KOPT-K1 (cell line): ENCODE results near the gene PPP2R2C.

Experiments used
- H3K27ac ChIP-seq: fragments of 200-600 bp; sonication (generic); 2 replicates; pipeline ENCODE4 v1.5.1; 2016; ENCODE audit warnings: antibody characterized with exemption, mild to moderate bottlenecking, low read depth, low read length; ENCODE audit not compliant: poor library complexity, severe bottlenecking
- H3K36me3 ChIP-seq: fragments of 200-600 bp; sonication (generic); 2 replicates; pipeline ENCODE4 v1.5.1; 2017; ENCODE audit warnings: antibody characterized with exemption, mild to moderate bottlenecking, low read length, moderate library complexity; ENCODE audit not compliant: insufficient read depth
- H3K9me3 ChIP-seq: fragments of 200-600 bp; sonication (generic); 2 replicates; pipeline ENCODE4 v1.5.1; 2017; ENCODE audit warnings: antibody characterized with exemption, low read length, mild to moderate bottlenecking; ENCODE audit not compliant: insufficient read depth, poor library complexity, severe bottlenecking

Gene PPP2R2C

GRCh38 chr4:6386091-6386490 lies 86.3 kb downstream of the PPP2R2C start:
- Histone ChIP-seq H3K27ac (no peak overlapping the region), H3K36me3 (no peaks in the 10 kb centered on the region), H3K9me3 (no peaks in the 10 kb centered on the region)

- Histone ChIP-seq H3K27ac (no peak overlapping the region), H3K36me3 (no peaks in the 10 kb centered on the region), H3K9me3 (no peaks in the 10 kb centered on the region)
Observed at GRCh38 chr4:6385288-6385687, 87.1 kb downstream of the PPP2R2C start.

DNA sequence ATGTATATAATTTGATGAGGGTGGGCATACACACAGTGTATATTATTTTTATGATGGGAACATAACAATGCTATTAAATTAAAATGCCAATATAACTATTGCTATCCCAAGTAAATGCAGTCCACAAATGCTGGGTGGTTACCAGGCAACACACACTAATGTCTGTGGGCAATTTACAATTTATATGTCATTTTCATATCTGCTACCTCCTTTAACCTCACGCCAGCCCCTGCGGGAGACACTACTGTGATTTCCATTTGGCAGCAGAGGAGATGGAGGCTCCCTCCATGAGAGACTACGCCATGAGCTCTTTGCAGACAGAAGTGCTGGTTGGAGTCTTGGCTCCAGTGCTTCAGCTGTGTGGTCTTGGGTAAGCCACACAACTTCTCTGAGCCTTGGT lies 87.9 kb downstream of the PPP2R2C start:
- H3K27ac ChIP-seq = no peak overlapping the region
- no peaks in the 10 kb centered on the region for H3K9me3 ChIP-seq
- no peaks in the 10 kb centered on the region for H3K36me3 ChIP-seq

DNA sequence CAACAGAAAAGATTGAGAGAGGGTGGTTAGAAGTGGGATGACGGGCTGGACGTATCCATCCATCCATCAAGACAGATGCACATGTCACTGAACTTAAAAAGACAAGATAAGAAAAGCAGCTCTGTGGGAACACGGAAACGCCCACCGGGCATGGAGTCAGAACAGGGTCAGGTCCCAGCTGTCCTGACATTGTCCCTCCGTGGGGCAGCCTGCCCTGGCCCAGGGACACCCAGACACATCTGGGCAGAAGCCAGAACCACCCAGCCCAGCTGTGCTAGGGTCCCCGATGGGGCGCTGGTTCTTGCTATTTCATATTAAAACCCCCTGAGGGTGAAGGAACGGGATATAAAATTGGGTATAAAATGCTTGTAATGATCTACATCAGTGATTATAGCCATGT lies 88.5 kb downstream of the PPP2R2C start:
- Histone ChIP-seq H3K36me3 (no peaks in the 10 kb centered on the region), H3K27ac (no peak overlapping the region), H3K9me3 (no peaks in the 10 kb centered on the region)

- Histone ChIP-seq H3K9me3 (no peaks in the 10 kb centered on the region), H3K36me3 (no peaks in the 10 kb centered on the region), H3K27ac (no peak overlapping the region)
Observed at GRCh38 chr4:6383009-6383404, 89.4 kb downstream of the PPP2R2C start.

DNA sequence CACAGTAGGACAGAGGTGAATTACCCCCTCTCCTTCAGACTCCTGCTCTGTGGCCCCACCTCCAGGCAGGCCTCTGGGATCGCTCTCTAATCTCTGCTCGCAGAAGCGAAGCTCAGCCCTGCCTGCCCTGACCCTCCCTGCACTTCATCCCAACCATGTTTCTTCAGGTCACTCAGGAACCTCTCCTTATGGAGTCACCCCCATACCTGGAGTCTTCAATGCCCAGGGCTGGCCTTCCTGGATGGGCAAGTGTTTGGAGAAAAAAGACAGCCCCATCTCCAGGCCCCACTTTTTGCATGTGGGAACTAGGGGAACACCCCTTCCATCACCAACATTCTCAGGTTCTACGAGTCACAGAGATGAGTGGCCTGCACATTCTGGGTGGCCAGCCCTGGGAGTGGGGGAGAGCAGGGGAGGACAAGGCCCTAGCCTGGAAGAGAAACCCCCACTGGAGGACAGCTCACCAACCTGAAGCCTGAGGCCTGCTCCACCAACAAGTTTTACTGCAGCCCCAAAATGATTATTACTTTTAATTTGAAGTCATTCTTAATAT lies 90.8 kb downstream of the PPP2R2C start:
- Histone ChIP-seq H3K36me3 (no peaks in the 10 kb centered on the region), H3K9me3 (no peaks in the 10 kb centered on the region), H3K27ac (no peak overlapping the region)

- H3K9me3 ChIP-seq = no peaks in the 10 kb centered on the region
- no peak overlapping the region for H3K27ac ChIP-seq
- no peaks in the 10 kb centered on the region for H3K36me3 ChIP-seq
Observed at GRCh38 chr4:6380746-6381410, 91.5 kb downstream of the PPP2R2C start.

DNA sequence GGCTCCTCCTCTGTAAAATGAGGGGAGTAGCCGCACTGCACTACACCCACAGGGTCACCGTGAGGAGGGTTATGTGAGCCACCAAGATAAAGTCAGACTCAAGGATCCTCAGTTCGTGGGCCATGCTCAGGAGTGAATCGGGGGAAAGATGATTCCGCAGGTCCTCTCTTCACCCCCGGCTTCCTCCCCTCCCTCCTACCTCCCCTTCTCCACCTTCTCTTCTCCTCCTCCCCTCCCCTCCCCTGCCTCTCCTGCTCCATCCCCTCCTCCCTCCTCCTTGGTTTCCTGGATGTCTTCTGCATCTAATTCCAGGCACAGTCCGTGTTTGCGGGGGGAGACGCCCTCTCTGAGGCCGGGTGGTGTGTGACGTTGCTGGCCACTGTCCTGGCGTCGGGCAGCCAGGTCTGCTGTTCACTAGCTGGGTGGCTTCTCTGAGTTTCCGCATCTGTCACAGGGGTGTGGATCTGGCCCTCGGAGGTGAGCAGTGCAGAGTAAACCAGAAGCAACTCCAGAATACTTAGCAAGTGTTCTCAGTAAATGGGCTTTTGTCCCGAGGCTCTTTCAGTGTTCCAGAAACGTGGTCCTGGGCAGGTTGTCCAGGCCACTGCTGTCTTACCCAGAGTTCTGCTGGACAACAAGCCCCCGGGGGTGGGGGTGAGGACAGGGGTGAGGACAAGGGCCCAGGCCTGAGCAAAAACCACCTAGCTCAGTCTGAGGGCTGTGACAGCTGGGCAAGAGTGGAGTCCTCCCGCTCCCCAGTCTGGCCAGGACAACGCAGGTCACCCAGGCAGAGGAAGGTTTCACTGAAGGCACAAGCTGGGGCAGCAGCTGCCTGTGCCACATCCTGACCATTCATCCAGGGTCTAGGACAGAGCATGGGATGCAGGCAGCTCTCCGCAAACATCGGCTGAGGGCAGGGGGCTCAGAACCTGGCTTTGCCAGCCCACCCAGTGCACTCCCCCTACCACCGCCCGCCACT lies 92.4 kb downstream of the PPP2R2C start:
- no peak overlapping the region for H3K27ac ChIP-seq
- H3K9me3 ChIP-seq = no peaks in the 10 kb centered on the region
- no peaks in the 10 kb centered on the region for H3K36me3 ChIP-seq

DNA sequence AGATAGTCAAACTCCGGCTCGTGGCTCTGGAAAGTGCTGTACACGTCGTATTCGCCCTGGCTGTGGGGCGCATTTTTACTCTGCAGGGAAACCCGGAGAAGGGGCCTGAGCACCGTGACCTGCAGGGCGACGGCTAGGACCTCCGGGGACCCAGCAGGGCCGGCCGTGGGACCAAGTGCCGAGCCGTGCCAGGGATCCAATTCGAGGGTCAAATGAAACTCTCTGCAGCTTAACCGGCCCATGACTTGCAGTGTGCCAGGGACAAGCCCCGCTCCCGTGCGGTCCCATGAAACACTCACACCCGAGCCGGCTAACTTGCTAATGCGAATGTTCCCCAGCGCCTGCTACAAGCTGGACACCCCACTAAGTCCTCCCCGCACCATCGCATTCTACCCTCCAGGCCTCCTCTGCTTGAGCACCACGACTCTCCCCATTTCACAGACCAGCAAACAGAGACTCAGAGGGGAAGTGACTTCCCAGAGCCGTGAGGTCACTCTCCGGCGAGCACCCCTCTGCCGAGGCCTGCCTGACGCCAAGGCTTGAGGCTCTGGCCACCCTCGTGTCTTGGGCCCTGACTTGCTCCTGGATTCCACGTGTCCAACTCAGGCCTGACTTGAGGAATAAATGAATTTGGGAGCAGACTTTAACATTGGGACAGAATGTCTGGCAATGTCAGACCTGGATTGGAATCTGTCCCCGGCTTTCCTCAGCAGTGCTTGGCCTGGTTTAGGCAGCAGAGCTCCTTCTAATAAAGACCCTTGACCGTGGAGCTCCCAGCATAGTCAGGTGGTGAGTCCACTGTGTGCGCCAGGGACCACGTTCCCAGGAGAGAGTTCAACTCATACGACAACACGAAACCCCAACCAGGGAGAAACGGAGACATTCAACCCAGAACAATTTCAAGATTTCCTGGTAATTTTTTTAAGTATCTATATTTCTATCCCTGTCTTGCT lies 93.6 kb downstream of the PPP2R2C start:
- Histone ChIP-seq H3K9me3 (no peaks in the 10 kb centered on the region), H3K36me3 (no peaks in the 10 kb centered on the region), H3K27ac (no peak overlapping the region)

GRCh38 chr4:6377626-6378492 lies 94.6 kb downstream of the PPP2R2C start:
- no peaks in the 10 kb centered on the region for H3K9me3 ChIP-seq
- no peak overlapping the region for H3K27ac ChIP-seq
- no peaks in the 10 kb centered on the region for H3K36me3 ChIP-seq

GRCh38 chr4:6375620-6376295 lies 96.7 kb downstream of the PPP2R2C start:
- Histone ChIP-seq H3K27ac (no peak overlapping the region), H3K36me3 (no peaks in the 10 kb centered on the region), H3K9me3 (no peaks in the 10 kb centered on the region)

- H3K9me3 ChIP-seq = no peaks in the 10 kb centered on the region
- no peaks in the 10 kb centered on the region for H3K36me3 ChIP-seq
- H3K27ac ChIP-seq = no peak overlapping the region
Observed at GRCh38 chr4:6374575-6374974, 97.8 kb downstream of the PPP2R2C start.

GRCh38 chr4:6373541-6374410 lies 98.6 kb downstream of the PPP2R2C start:
- no peak overlapping the region for H3K27ac ChIP-seq
- no peaks in the 10 kb centered on the region for H3K36me3 ChIP-seq
- H3K9me3 ChIP-seq = no peaks in the 10 kb centered on the region
